GM19239 (cell line): ENCODE data around the gene TAF12.
A peak's percentile ranks its signal among the peaks of the same experiment; 100 is the strongest.
"Not testable (repeated sequence)": the region's sequence is repeated elsewhere in the genome, so short reads cannot be mapped to it uniquely, and the experiment has no call there.

Experiments
- DNase-seq: peaks from one replicate; pipeline ENCODE4 v3.0.0; 2011; ENCODE audit warnings: low spot score; ENCODE audit not compliant: insufficient read length
- FAIRE-seq: peaks from 2 replicates; lab custom pipeline; 2011; peaks lifted over from hg19 to GRCh38; lab: Jason Lieb, UNC

The TAF12 gene

DNA sequence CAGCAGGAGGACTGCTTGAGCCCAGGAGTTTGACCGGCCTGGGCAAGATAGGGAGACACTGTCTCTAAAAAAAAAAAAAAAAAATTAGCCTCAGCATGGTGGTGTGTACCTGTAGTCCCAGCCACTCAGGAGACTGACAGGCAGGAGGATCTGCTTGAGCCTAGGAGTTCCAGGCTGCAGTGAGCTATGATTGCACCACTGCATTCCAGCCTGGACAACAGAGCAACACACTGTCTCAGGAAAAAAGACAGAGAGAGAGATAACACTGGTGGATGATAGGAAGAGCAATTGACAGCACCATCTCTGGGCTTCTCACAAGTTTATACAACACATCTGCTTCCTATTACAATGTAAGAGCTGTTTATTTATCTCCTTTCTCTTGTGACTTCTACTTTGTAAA, 3.2 kb upstream of the TAF12 start:
- DNase-seq = no peak
- no peak for FAIRE-seq

DNA sequence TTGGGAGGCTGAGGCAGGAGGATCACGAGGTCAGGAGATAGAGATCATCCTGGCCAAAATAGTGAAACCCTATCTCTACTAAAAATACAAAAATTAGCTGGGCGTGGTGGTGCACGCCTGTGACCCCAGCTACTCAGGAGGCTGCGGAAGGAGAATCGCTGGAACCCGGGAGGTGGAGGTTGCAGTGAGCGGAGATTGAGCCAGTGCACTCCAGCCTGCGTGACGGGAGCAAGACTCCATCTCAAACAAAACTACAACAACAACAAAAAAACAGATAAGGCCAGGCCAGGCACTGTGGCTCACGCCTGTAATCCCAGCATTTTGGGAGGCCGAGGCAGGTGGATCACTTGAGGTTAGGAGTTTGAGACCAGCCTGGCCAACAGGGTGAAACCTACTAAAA, 2.5 kb upstream of the TAF12 start:
- not testable (repeated sequence) for DNase-seq, FAIRE-seq

- FAIRE-seq (no peak), DNase-seq (no peak)
Observed at GRCh38 chr1:28644494-28644893, 1.6 kb upstream of the TAF12 start.

GRCh38 chr1:28642056-28642846, 616 bp downstream of the TAF12 start:
- DNase-seq (no peak), FAIRE-seq (no peak)

GRCh38 chr1:28640766-28641165, 2.1 kb downstream of the TAF12 start:
- no peak for DNase-seq
- FAIRE-seq = no peak

DNA sequence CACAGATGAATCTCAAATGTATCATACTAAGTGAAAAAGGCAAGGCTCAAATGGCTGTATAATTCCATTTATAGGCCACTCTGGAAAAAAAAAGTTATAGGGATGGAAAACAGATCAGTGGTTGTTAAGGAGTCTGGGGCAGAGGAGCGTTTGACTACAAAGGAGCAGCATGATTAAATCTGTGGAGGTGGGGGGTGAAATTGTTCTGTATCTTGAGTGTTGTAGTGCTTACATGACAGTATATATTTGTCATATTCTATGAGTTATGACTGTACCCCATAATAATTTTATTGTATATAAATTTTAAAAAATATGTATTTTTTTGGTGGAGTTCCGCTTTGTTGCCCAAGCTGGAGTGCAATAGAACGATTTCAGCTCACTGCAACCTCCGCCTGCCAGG, 10.3 kb downstream of the TAF12 start:
- DNase-seq = no peak
- FAIRE-seq = peak; percentile 45

DNA sequence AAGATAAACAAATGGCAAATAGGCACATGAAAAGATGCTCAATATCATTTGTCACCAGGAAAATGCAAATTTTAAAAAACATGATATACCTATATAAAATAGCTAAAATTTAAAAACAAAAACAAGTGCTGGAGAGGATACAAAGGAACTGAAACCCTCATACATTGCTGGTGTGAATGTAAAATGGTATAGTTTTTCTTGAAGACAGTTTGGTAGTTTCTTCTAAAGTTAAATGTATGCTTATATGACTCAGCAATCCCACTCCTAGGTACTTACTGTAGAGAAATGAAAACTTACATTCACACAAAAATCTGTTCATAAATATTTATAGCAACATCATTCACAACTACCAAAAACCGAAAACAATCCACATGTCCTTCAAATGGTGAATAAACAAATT, 11.2 kb downstream of the TAF12 start:
- FAIRE-seq (peak; percentile 26), DNase-seq (no peak)

- no peak for FAIRE-seq
Observed at GRCh38 chr1:28613175-28613574, 29.7 kb downstream of the TAF12 start.

GRCh38 chr1:28606771-28607170, 36.1 kb downstream of the TAF12 start:
- FAIRE-seq = no peak
- DNase-seq = no peak

More at GRCh38 chr1:28613175-28613574, 29.7 kb downstream of the TAF12 start:
- DNase-seq = no peak

GRCh38 chr1:28604962-28605361, 37.9 kb downstream of the TAF12 start:
- FAIRE-seq (no peak), DNase-seq (no peak)

- DNase-seq (no peak), FAIRE-seq (no peak)
Observed at GRCh38 chr1:28604411-28604810, 38.5 kb downstream of the TAF12 start.

DNA sequence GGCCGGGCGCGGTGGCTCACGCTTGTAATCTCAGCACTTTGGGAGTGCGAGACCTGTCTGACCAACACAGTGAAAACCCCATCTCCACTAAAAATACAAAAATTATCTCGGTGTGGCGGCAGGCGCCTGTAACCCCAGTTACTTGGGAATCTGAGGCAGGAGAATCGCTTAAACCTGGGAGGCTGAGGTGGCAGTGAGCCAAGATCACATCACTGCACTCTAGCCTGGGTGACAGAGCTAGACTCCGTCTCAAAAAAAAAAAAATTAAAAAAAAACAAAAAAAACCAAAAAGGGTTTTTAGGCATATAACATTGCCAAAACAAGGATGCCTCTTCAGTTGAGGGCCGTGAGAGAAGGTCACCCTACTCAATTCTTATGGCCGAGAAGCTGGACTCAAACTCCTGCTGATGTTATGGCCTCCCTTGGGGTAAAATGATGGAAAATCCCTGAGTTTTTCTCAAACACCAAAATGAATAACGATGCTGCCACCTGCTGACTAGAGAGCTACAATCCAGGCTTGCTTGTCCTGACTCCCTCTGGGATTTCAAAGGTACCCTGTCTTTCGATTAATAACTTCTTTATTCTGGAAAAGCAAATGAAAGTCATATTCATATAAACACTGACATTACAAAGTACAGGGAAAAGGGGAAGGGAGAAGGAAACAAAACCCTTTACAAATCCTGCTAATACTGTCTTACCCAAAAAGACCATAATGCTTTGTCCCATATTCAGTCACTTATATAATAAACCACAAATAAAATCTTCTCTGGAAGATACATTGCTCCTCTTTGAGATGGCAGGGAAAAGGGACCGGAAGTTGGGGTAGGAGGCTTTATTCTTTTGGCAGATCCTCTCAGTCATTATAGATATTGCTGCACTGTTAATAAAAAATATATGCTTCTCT, 40.1 kb downstream of the TAF12 start:
- FAIRE-seq = peak; percentile 74
- DNase-seq = no peak

DNA sequence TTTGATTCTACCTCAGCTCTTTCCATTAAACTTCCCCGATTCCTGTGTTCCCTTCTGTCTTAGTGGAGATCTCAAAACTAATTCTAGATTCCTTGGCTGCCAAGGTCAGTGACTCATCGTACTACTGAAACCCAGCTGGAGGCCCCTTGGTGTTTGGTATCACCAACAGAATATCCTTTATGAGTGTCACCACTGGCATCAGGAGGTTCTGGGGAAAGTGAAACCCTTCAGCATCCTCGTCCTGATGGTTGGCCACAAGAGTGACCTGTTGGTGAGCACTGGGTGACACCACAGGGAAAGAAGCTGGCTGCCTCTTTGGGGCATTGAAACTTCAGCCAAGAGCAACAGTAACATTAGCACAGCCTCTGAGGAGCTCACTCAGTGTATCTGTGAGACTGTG, 41.2 kb downstream of the TAF12 start:
- peak; percentile 81 for FAIRE-seq

GRCh38 chr1:28596276-28596675, 46.6 kb downstream of the TAF12 start:
- FAIRE-seq, DNase-seq: not testable (repeated sequence)

More for the DNA sequence above, 41.2 kb downstream of the TAF12 start:
- DNase-seq = no peak

- DNase-seq (no peak), FAIRE-seq (peak; percentile 68)
Observed at GRCh38 chr1:28595412-28596191, 47.3 kb downstream of the TAF12 start.

DNA sequence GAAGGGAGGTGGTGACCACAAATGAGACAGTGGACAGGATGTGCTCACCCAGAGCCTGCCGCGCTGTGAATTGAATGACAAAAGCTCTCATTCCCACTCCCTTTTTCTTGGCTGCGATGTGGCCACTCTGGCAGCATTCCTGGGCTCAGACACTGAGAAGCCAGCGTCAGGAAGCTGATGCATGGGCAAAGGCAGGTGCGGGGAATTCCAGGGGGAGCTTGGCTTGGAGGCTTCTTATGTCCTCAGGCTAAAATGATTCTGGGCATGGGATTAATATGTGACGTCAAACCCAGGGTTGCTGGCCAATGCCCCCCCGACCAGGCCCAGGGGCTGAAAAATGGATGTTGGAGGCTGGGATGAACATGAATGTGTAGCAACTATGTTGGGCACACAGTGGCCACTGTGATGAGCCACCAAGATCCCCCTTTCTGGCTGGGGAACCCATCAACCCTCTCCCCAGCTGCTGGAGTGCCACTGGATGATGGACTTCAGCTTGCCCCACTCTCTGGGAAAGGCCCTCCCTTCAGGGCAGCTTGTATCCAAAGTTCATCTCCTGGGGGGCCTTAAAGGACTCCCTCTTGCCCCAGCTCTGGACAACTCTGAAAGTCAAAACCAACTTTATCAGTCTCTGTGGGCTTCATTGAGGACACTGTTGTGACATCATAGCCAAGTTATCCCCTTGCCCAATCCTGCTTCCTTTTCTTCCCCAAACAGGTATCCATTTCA, 48.0 kb downstream of the TAF12 start:
- FAIRE-seq, DNase-seq: not testable (repeated sequence)

DNA sequence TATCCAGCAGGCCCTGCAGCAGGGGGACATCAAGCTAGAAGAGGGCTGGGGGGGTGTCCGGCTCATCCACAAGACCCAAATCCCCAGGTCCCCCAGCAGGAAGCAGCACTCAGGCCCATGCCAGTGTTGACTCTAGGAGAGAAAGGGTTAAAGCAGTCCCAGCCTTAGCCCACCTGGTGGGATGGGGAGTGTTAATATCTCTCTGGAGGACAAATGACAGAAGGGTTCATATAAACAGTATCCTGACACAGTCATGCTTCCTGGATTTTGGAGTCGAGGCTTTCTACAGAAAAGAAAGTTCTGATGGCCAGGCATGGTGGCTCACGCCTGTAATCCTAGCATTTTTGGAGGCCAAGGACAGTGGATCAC, 48.9 kb downstream of the TAF12 start:
- not testable (repeated sequence) for DNase-seq
- FAIRE-seq = peak; percentile 51

DNA sequence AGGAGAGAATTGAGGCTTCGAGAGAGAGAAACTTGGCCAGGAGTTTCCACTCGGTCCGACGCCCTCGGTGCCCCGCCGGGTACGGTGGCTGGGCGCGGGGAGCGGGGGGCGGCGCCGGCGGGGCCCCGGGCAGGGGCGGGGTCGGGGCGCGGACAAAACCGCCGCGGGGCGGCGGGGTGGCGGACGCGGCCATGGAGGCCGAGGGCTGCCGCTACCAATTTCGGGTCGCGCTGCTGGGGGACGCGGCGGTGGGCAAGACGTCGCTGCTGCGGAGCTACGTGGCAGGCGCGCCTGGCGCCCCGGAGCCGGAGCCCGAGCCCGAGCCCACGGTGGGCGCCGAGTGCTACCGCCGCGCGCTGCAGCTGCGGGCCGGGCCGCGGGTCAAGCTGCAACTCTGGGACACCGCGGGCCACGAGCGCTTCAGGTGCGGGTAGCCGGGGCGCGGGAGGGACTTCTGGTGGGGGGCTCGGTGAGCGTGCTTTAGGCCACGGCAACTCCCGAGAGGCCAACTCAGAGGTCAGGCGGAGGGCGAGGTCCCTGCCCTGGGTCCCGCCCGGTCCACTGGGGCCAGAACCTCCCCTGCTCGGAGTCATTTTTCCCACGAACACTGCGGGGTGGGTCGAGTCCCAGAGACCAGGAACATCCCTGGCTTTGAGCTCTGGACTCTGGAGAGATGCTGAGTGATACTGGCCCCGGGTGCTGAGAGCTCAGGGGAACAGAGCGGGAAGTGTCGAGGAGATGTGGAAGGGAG, 50.4 kb downstream of the TAF12 start:
- no peak for DNase-seq
- FAIRE-seq = peak; percentile 37

- DNase-seq = no peak
- peak; percentile 79 for FAIRE-seq
Observed at GRCh38 chr1:28591708-28592320, 51.1 kb downstream of the TAF12 start, which contains the start of gene RAB42. Gene RAB42, plus strand, starts transcription at chr1:28592265. Its CDS starts 247 bp downstream, at chr1:28592512.
